Right lobe of liver (tissue), 6 donors: ENCODE measurements around the gene MTF1. TPM values are rescaled to one million over a fixed set of nuclear protein-coding genes. Genes with fewer than 3 reads are reported as not detected.

Experiments
- ATAC-seq, 4 donors: fragments of 200-7000 bp; cut with Tn5 transposase; one replicate each; pipeline ENCODE4 v1.9.1; 2020; ENCODE audit warnings: mild to moderate bottlenecking in 4 of 4, moderate library complexity in 4 of 4
- DNase-seq, 3 donors: peaks; one replicate each; pipeline ENCODE4 v3.0.0-alpha.2; 2020
- H3K27ac ChIP-seq, 3 donors: fragments of 200-600 bp; one replicate each; pipeline ENCODE4 v1.8.0; 2022
- H3K27me3 ChIP-seq, 2 donors: fragments of 200-600 bp; one replicate each; pipeline ENCODE4 v1.8.0; 2022
- H3K36me3 ChIP-seq, 4 donors: fragments of 200-600 bp; sonication (generic) in 1 of 4; one replicate each; pipeline versions ENCODE4 v1.5.1 to v1.8.0; 2017 to 2022; ENCODE audit warnings: control low read depth in 1 of 4
- H3K4me1 ChIP-seq, 4 donors: fragments of 200-600 bp; sonication (generic) in 1 of 4; one replicate each; pipeline versions ENCODE4 v1.5.1 to v1.8.0; 2017 to 2022; ENCODE audit warnings: control low read depth in 1 of 4
- H3K4me3 ChIP-seq, 3 donors: fragments of 200-600 bp; one replicate each; pipeline ENCODE4 v1.8.0; 2022
- H3K9me3 ChIP-seq, 4 donors: fragments of 200-600 bp; sonication (generic) in 1 of 4; one replicate each; pipeline versions ENCODE4 v1.5.1 to v1.8.0; 2017 to 2022; ENCODE audit warnings: control low read depth in 1 of 4
- CTCF ChIP-seq, 4 donors: fragments of 200-600 bp in 3 of 4; fragments of 450-650 bp in 1 of 4; IDR thresholded peaks; one replicate each; pipeline versions ENCODE4 v1.5.1 to v1.8.0; 2016 to 2022; ENCODE audit warnings: antibody characterized with exemption in 4 of 4, mild to moderate bottlenecking in 2 of 4
- POLR2A ChIP-seq: fragments of 450-650 bp; IDR thresholded peaks from one replicate; pipeline ENCODE4 v1.6.1; 2017; ENCODE audit warnings: antibody characterized with exemption, mild to moderate bottlenecking
- WGBS: methylation state at CpG from one replicate; pipeline ENCODE4 v1.1.6; 2018; ENCODE audit warnings: low coverage, low lambda C conversion rate; ENCODE audit not compliant: insufficient coverage; ENCODE audit errors: missing lambda C conversion rate; 5-methylcytosine and 5-hydroxymethylcytosine counted together
- intact Hi-C, 2 donors: fragments of 100-400 bp; cut with DNase I; formaldehyde crosslinking; loops; one replicate each; pipeline versions ENCODE4 v1.11.2 to v1.14.1; 2022
- total RNA-seq, 6 experiments: library from RNA; depleted of rRNA in 2 of 6; stranded (reverse); fragments of >200 nt in 2 of 6; fragmentation: NEBNext Ultra II Directional in 3 of 6; extraction: Animal tissue kit (Norgen Biotek cat#: 25700) in 3 of 6; gene quantifications; one replicate each; pipeline versions ENCODE4 v1.1.0 to v1.2.4, GENCODE V29; 2016 to 2023
- donor health status: DM: no; HTN: yes; CAD: no.
- donor health status: DM: no; HTN: no; CAD: no.
- donor health status: DM: no; HTN: no; CAD: no.
- donor health status: DM: no; HTN: yes; CAD: no.
- donor health status: DM: no; HTN: yes; CAD: no.

MTF1 gene
- total RNA-seq, 6 experiments from 2014 or later = 3.5 to 10.3 (median 6.1) TPM

GRCh38 chr1:37845786-37846185, 13.6 kb downstream of the MTF1 start:
- Histone ChIP-seq H3K36me3 (no peaks in the 10 kb centered on the region), H3K4me3 (no peak overlapping the region), H3K27me3 (no peaks in the 10 kb centered on the region), H3K27ac (no peak overlapping the region), H3K4me1 (peaks cover 0 to 20% (median 7%) of the 10 kb centered on the region in 4 donors), H3K9me3 (no peaks in the 10 kb centered on the region)
- TF ChIP-seq CTCF (IDR thresholded peaks at IDR 0.05) (no peak), POLR2A (no peak)
- no peak for ATAC-seq
- 57% methylated on average over 3 of the region's 3 CpGs for WGBS
- intact Hi-C loops = no loop called here
- DNase-seq = no peak

DNA sequence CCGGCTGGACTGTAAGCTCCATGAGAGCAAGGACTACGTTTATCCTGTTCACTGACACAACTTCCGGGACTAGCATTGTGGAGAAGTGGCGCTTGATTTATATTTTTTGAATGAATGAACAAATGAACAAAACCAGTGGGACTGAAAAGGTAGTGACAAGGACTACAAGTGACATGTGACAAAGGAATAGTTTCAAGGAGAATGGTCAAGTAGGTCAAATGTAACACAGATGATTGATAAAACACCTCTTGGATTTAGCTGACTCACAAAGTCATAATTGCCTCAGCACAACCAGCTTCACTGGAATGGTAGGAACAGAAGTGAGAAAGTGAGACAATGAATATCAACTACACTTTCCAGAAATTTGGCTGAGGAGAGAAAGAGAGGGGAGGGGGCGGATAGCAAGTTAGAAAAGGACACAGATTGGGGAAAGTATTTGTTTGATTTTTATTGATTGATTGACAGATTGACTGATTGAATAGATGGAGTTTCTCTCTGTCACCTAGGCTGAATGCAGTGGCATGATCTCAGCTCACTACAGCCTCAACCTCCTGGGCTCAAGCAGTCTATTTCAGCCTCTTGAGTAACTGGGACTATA, 14.2 kb downstream of the MTF1 start:
- ATAC-seq (no peak), DNase-seq (no peak)
- TF ChIP-seq CTCF (IDR thresholded peaks at IDR 0.05) (no peak), POLR2A (no peak)
- Histone ChIP-seq H3K9me3 (no peaks in the 10 kb centered on the region), H3K27me3 (no peaks in the 10 kb centered on the region), H3K4me3 (no peak overlapping the region), H3K27ac (no peak overlapping the region), H3K4me1 (peaks cover 0 to 16% (median 7%) of the 10 kb centered on the region in 4 donors), H3K36me3 (peaks cover 0 to 2% (median 0%) of the 10 kb centered on the region in 4 donors)
- intact Hi-C loops = no loop called here
- 52% methylated on average over 5 of the region's 5 CpGs for WGBS

DNA sequence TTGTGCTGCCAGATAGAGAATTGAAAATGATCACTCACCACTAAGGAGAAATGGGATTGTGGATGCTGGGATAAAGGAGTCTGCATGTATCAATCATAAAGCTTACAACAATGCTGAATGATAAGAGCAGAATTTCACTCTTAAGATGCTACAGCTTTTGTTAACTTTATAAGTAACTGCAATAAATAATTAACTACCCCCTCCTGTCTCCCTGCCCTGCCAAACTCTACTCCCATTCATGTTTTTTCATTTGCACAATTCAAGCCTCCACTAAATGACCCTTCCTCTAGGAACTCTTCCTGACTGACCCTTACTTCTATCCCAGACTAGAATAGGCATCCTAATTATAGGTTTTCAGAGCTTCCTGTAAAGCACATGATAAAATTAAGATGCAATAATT, 14.9 kb downstream of the MTF1 start:
- intact Hi-C loops = no loop called here
- H3K4me1 ChIP-seq = peaks cover 0 to 16% (median 7%) of the 10 kb centered on the region in 4 donors
- H3K36me3 ChIP-seq = peaks cover 0 to 8% (median 2%) of the 10 kb centered on the region in 4 donors
- TF ChIP-seq CTCF (IDR thresholded peaks at IDR 0.05) = no peak
- TF ChIP-seq POLR2A = no peak
- H3K27me3 ChIP-seq = no peaks in the 10 kb centered on the region
- DNase-seq (no peak), ATAC-seq (peak in 2 of 4 donors; percentile 40 to 43)
- H3K27ac ChIP-seq = no peak overlapping the region
- no peak overlapping the region for H3K4me3 ChIP-seq
- no peaks in the 10 kb centered on the region for H3K9me3 ChIP-seq

DNA sequence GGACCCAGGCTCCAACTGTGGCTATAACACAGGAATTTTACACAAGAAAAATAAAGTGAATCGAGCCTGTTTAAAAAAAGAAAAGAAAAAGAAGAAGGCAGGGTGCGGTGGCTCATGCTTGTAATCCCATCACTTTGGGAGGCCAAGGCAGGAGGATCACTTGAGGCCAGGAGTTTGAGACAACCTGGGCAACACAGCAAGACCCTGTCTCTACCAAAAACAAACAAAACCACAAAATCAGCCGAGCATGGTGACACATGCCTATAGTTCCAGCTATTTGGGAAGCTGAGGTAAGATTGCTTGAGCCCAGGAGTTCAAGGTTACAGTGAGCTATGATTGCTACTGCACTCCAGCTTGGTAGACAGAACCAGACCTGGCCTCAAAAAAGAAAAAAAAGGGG, 17.7 kb downstream of the MTF1 start:
- no peak overlapping the region for H3K4me3 ChIP-seq
- H3K4me1 ChIP-seq = peaks cover 0 to 16% (median 7%) of the 10 kb centered on the region in 4 donors
- no peak for ATAC-seq
- DNase-seq = no peak
- TF ChIP-seq POLR2A (no peak), CTCF (IDR thresholded peaks at IDR 0.05) (no peak)
- intact Hi-C loops = no loop called here
- peaks cover 0 to 34% (median 9%) of the 10 kb centered on the region in 4 donors for H3K36me3 ChIP-seq
- no peak overlapping the region for H3K27ac ChIP-seq
- H3K9me3 ChIP-seq = no peaks in the 10 kb centered on the region
- 83% methylated on average over 3 of the region's 3 CpGs for WGBS
- H3K27me3 ChIP-seq = no peaks in the 10 kb centered on the region
